HG03342 (cell line): Measurements from ENCODE around the gene UBE2Z.

Experiments
- ATAC-seq: cut with Tn5 transposase; IDR thresholded peaks from one replicate; pipeline ENCODE4 v1.9.1; 2021; ENCODE audit warnings: mild to moderate bottlenecking, moderate library complexity; ENCODE audit not compliant: unreplicated experiment

Gene UBE2Z

GRCh38 chr17:48954300-48954755, 46.1 kb downstream of the UBE2Z start:
- no peak for ATAC-seq

GRCh38 chr17:48960834-48961515, 52.8 kb downstream of the UBE2Z start:
- ATAC-seq: no peak

- ATAC-seq: no peak
These were observed 53.5 kb downstream of the UBE2Z start for GRCh38 chr17:48961516-48962233.

GRCh38 chr17:48970224-48970623, 62.0 kb downstream of the UBE2Z start:
- no peak for ATAC-seq

GRCh38 chr17:48970865-48971687, 62.9 kb downstream of the UBE2Z start:
- no peak for ATAC-seq

GRCh38 chr17:48972749-48973097, 64.5 kb downstream of the UBE2Z start:
- no peak for ATAC-seq

- no peak for ATAC-seq
These were observed 65.6 kb downstream of the UBE2Z start for GRCh38 chr17:48973806-48974205.
